CD4-positive, alpha-beta T cell treated with Interleukin-1 beta for 1 hour (primary cell): ENCODE results near the gene SDF2L1.
"Not testable (repeated sequence)": the region's sequence is repeated elsewhere in the genome, so short reads cannot be mapped to it uniquely, and the experiment has no call there.

Experiments used
- DNase-seq, 2 donors: peaks; one replicate each; pipeline ENCODE4 v3.0.0-alpha.2; 2020 to 2022

The SDF2L1 gene

GRCh38 chr22:21641789-21642583 is at the start of gene SDF2L1:
SDF2L1 (plus strand) TSS chr22:21642302; CDS start chr22:21642337, 35 bp downstream.
- peak; percentile 99 for DNase-seq

GRCh38 chr22:21592422-21592821 is 49.7 kb upstream of the SDF2L1 start:
- no peak for DNase-seq

GRCh38 chr22:21593406-21594232 is 48.5 kb upstream of the SDF2L1 start:
- DNase-seq = no peak

GRCh38 chr22:21594865-21595452 is 47.1 kb upstream of the SDF2L1 start:
- DNase-seq = no peak

- DNase-seq = not testable (repeated sequence)
Measured at GRCh38 chr22:21596356-21597135, 45.6 kb upstream of the SDF2L1 start.

GRCh38 chr22:21598302-21598701 is 43.8 kb upstream of the SDF2L1 start:
- no peak for DNase-seq

GRCh38 chr22:21599053-21599893 is 42.8 kb upstream of the SDF2L1 start:
- DNase-seq = no peak

- no peak for DNase-seq
Measured at GRCh38 chr22:21602579-21602978, 39.5 kb upstream of the SDF2L1 start.

GRCh38 chr22:21603973-21604372 is 38.1 kb upstream of the SDF2L1 start:
- no peak for DNase-seq

- DNase-seq = no peak
Measured at GRCh38 chr22:21605887-21606564, 36.1 kb upstream of the SDF2L1 start.

- no peak for DNase-seq
Measured at GRCh38 chr22:21606775-21607174, 35.3 kb upstream of the SDF2L1 start.

GRCh38 chr22:21609556-21610157 is 32.4 kb upstream of the SDF2L1 start:
- DNase-seq = not testable (repeated sequence)

- no peak for DNase-seq
Measured at GRCh38 chr22:21611210-21611977, 30.7 kb upstream of the SDF2L1 start.

GRCh38 chr22:21612858-21613257 is 29.2 kb upstream of the SDF2L1 start:
- no peak for DNase-seq

GRCh38 chr22:21613553-21614233 is 28.4 kb upstream of the SDF2L1 start:
- no peak for DNase-seq

GRCh38 chr22:21615731-21616130 is 26.4 kb upstream of the SDF2L1 start:
- DNase-seq = no peak

GRCh38 chr22:21617337-21617736 is 24.8 kb upstream of the SDF2L1 start:
- DNase-seq = not testable (repeated sequence)

- DNase-seq = no peak
Measured at GRCh38 chr22:21621025-21621424, 21.1 kb upstream of the SDF2L1 start.
